ENCODE measurements around the gene ZNF324B. TPM values are rescaled to one million over a fixed set of nuclear protein-coding genes. Genes with fewer than 3 reads are reported as not detected.

ZNF324B gene
- total RNA-seq, 1 experiment from 2014 or later = 6.3 TPM

DNA sequence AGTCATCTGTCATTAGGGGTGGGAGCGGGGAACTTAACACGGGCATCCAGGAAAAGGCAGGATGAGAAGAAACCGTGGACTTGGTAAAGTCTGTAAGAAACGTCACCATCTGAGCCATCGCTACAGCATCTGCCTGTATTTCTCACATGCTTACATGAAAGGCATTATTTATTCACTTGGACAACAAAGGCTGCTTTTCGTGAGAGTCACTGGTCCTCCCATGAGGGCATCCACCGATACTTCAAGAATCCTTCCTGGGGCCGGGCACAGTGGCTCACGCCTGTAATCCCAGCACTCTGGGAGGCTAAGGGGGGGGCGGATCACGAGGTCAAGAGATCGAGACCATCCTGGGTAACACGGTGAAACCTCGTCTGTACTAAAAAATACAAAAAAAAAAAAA, 40.8 kb downstream of the ZNF324B start:
- Histone ChIP-seq H3K9ac (ENCODE audit: extremely low read depth, insufficient read length, low read length) (no peak overlapping the region), H2BK5ac (ENCODE audit: insufficient read length, low read length) (no peak overlapping the region), H3K27me3 (ENCODE audit: insufficient read depth, low read length) (no peaks in the 10 kb centered on the region), H3K79me2 (ENCODE audit: insufficient read depth, low read length) (no peaks in the 10 kb centered on the region), H3K23ac (ENCODE audit: insufficient read length, low read depth, low read length) (no peak overlapping the region), H2BK15ac (ENCODE audit: low read depth, low read length) (no peak overlapping the region), H3K23me2 (ENCODE audit: insufficient read length, low read depth, low read length, poor library complexity, severe bottlenecking) (peaks cover 3% of the 10 kb centered on the region), H3K4me1 (ENCODE audit: insufficient read depth, low read length) (no peaks in the 10 kb centered on the region), H4K91ac (ENCODE audit: insufficient read length, low read depth, low read length) (no peak overlapping the region), H2AFZ (ENCODE audit: low read length) (no peak overlapping the region), H2BK12ac (ENCODE audit: insufficient read length, low read depth, low read length) (no peak overlapping the region), H3K4me2 (ENCODE audit: insufficient read depth, insufficient read length, low read length) (no peak overlapping the region), H3K4ac (ENCODE audit: low read depth, low read length) (no peak overlapping the region), H3K14ac (ENCODE audit: insufficient read depth, low read length) (no peak overlapping the region), H2AK5ac (ENCODE audit: insufficient read length, low read length) (no peak overlapping the region), H3T11ph (ENCODE audit: low read length) (no peak overlapping the region), H3K27ac (ENCODE audit: insufficient read length, low read depth, low read length) (no peak overlapping the region), H4K20me1 (ENCODE audit: control insufficient read depth, insufficient read depth, insufficient read length) (no peaks in the 10 kb centered on the region), H3K79me1 (ENCODE audit: insufficient read depth, low read depth, low read length, poor library complexity, severe bottlenecking) (no peaks in the 10 kb centered on the region), H3K9me3 (ENCODE audit: control insufficient read depth, low read depth, low read length) (no peaks in the 10 kb centered on the region), H4K8ac (replicated peaks; ENCODE audit: insufficient read length, low read depth, low read length) (no peak overlapping the region), H2BK20ac (ENCODE audit: low read depth, low read length, poor library complexity, severe bottlenecking) (no peak overlapping the region), H2BK120ac (ENCODE audit: low read depth, low read length, poor library complexity, severe bottlenecking) (no peak overlapping the region), H3K56ac (ENCODE audit: insufficient read length, low read depth, low read length) (no peak overlapping the region), H4K5ac (ENCODE audit: insufficient read length, low read depth, low read length) (no peak overlapping the region), H3K18ac (ENCODE audit: insufficient read length, low read depth, low read length) (no peak overlapping the region)
- TF ChIP-seq, protein P1, sequence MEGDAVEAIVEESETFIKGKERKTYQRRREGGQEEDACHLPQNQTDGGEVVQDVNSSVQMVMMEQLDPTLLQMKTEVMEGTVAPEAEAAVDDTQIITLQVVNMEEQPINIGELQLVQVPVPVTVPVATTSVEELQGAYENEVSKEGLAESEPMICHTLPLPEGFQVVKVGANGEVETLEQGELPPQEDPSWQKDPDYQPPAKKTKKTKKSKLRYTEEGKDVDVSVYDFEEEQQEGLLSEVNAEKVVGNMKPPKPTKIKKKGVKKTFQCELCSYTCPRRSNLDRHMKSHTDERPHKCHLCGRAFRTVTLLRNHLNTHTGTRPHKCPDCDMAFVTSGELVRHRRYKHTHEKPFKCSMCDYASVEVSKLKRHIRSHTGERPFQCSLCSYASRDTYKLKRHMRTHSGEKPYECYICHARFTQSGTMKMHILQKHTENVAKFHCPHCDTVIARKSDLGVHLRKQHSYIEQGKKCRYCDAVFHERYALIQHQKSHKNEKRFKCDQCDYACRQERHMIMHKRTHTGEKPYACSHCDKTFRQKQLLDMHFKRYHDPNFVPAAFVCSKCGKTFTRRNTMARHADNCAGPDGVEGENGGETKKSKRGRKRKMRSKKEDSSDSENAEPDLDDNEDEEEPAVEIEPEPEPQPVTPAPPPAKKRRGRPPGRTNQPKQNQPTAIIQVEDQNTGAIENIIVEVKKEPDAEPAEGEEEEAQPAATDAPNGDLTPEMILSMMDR (conservative IDR thresholded peaks at IDR 0.05) = no peak
- Mint-ChIP-seq H3K27ac (no peak overlapping the region), H3K27me3 (ENCODE audit: low read depth) (peaks cover 2% of the 10 kb centered on the region; the same call in 1 of the 2 replicates), H3K4me1 (no peaks in the 10 kb centered on the region), H3K9me3 (no peaks in the 10 kb centered on the region), H3K4me3 (no peak overlapping the region), H3K36me3 (ENCODE audit: insufficient read depth in 1 of 3, low read depth in 3 of 3) (no peaks in the 10 kb centered on the region; a peak in 1 of 7 replicates)
- no CpG with 5 or more reads among the region's 14 CpGs for WGBS (ENCODE audit: extremely low coverage, insufficient read length, low lambda C conversion rate)
- no peak for DNase-seq
